ENCODE results near the gene ADCY10.

The ADCY10 gene

DNA sequence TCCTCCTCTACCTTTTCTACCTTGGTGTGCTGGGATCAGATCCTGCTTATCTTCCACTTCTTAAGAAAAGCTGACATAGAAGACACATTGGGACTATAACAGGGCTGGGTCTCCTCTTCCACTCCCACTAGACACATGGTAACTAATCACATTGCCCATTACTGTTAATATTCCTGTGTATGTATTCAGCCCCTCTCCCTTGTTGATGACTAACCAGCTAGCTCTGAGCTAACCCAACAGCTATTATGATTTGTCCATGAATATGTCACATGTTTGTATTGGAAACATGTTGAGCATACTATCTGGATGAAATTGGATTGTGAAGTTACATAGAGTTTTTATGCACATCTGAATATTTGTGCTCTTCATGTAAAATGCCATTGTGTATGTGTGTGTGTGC lies 139.2 kb downstream of the ADCY10 start:
- no peak for DNase-seq

DNA sequence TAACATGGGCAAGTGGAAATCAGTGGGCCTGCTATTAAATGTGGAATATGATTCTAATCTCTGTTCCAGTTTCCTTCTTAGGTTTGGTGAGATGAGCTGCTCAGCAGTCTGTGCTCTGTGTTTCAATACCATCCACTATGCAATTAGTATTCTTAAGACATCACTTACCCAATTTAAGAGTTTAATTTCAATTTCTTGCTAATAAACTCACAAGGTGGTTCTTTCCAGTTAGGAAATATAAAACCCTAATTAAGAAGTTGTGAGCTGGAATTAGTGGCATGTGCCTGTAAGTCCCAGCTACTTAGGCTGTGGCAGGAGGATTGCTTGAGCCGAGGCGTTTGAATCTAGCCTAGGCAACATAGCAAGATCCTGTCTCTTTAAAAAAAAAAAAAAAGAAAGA lies 140.4 kb downstream of the ADCY10 start:
- DNase-seq, result no peak

GRCh38 chr1:167772436-167772835 lies 141.5 kb downstream of the ADCY10 start:
- no peak for DNase-seq

DNA sequence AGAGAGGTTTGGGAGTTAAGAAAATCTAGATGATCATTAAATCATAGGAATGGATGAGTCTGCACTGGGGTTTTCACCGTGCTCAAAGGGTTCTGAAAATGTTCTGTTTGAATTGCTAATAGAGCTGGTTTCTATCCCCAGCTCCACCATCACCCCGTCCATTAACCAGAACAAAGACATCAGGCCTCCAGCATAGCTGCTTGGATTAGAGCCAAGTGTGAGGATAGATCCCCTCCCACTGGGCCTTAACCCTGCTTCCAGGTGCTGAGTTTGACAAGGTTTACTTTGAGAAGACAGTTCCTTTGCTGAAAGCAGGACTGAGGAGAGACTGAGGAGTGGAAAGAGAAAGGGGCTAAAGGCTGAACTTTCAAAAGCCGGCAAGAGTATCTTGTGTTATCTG lies 143.8 kb downstream of the ADCY10 start:
- DNase-seq, result no peak

- no peak for DNase-seq
Measured at GRCh38 chr1:167767761-167768160, 146.2 kb downstream of the ADCY10 start.

DNA sequence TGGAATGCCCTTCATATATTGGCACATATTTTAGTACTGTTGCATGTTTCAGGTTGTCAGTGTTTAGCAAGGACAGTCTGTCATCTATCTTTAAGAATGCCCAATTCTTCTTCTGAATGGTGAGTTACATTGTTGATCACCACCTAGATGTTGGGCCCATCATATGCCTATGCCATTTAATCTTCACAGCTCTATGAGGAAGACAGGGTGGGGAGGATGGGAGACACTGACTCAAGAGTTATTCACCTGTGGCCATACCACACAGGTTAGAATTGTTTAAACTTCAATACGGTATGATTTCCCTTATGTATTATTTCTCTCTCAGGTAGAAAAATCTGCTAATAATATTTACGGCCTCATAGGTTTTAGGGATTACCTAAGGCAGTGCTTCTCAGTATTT lies 147.4 kb downstream of the ADCY10 start:
- DNase-seq, result no peak

DNA sequence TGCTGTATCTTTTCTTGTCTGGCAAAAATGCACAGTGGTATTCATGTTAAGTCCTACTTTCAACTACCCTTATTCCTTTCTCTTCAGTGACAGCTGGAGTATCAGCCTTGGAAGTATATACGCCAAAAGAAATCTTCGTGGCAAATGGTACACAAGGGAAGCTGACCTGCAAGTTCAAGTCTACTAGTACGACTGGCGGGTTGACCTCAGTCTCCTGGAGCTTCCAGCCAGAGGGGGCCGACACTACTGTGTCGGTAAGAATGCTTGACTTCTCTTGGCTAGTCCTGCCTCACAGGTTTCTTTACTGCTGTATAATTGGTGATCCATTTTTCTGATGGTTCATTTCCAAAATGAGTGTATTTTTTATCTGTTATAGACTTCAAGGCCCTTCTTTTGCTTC lies 148.4 kb downstream of the ADCY10 start:
- no peak for DNase-seq

- no peak for DNase-seq
Measured at GRCh38 chr1:167764458-167765330, 149.2 kb downstream of the ADCY10 start.

DNA sequence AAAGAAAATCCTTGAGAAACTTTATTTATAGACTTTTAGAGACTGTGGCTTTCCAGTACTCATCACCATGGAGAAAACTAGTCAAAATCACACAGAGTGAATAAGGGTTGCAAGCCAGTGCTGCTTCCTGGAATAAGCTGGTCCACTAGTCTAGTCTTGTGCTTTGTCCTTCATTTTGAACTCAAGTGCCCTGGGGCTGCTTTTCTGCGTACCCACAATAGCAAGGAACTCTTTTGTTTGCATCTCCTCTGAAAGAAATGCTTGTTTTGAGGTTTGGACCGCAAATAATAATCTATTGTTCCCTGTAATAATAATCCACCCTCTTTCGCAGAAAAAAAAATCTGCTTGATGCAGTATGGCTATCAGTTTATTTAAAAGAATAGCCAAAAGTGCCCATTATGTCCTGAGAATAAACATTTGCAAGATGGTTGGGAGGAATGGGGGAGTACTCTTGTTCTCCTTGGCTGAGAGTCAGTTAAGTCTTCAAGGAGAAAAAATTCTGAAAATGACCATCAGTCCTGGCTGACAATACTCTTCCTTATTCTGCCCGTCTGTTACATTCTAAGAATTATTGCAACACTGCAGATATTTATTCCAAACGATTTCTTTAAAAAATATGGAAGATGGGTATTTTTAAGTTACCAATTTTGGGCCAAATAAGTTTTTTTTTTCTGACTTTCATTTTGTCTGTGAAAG lies 150.3 kb downstream of the ADCY10 start:
- no peak for DNase-seq

- no peak for DNase-seq
Measured at GRCh38 chr1:167762061-167762746, 151.7 kb downstream of the ADCY10 start.

DNA sequence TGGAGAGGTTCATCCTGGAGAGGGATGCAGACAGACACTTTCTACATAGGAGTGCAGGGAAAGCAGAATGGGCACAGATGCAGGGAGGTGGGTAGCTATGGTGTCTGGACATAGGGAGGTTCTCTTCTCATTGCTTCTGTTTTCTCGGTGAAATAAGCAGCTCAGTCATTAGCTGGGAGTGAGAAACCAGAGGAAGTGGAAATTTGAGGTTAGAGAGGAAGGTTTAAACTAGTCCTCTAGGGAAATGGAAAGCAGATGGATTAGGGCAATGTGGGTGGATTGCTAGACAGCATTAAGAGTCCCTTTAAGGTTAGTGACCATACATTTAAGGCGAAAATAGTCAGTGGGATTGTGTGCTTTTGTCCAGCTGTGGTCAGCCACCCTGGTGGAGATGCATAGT lies 152.5 kb downstream of the ADCY10 start:
- DNase-seq, result no peak
